Prostate gland (tissue), 2 donors: ENCODE measurements around the gene BACH1. TPM values are rescaled to one million over a fixed set of nuclear protein-coding genes. Genes with fewer than 3 reads are reported as not detected.

Source experiments
- DNase-seq: peaks from one replicate; pipeline ENCODE4 v3.0.0-alpha.2; 2019; ENCODE audit warnings: low spot score
- H3K27ac ChIP-seq, 2 donors: fragments of 200-600 bp; sonication (generic); 2 replicates each; pipeline ENCODE4 v1.5.1; 2017 to 2019
- H3K27me3 ChIP-seq: fragments of 200-600 bp; sonication (generic); replicated peaks from 2 replicates; pipeline ENCODE4 v1.5.1; 2019; ENCODE audit not compliant: insufficient read depth
- H3K36me3 ChIP-seq, 2 donors: fragments of 200-600 bp; sonication (generic); 1 replicate in 1 of 2; 2 replicates in 1 of 2; pipeline versions ENCODE4 v1.5.1 to v1.8.1; 2017 to 2019
- H3K4me1 ChIP-seq: fragments of 200-600 bp; sonication (generic); replicated peaks from 2 replicates; pipeline ENCODE4 v1.5.1; 2019
- H3K4me3 ChIP-seq, 2 donors: fragments of 200-600 bp; sonication (generic); 2 replicates each; pipeline ENCODE4 v1.5.1; 2017 to 2019
- H3K9me3 ChIP-seq: fragments of 200-600 bp; sonication (generic); 2 replicates; pipeline ENCODE4 v1.5.1; 2017
- CTCF ChIP-seq, 4 experiments: fragments of 200-600 bp in 2 of 4; fragments of 450-650 bp in 2 of 4; sonication (generic) in 2 of 4; IDR thresholded peaks; 1 replicate in 3 of 4; 2 replicates in 1 of 4; pipeline ENCODE4 v1.5.1; 2016 to 2019; ENCODE audit warnings: antibody characterized with exemption in 4 of 4, mild to moderate bottlenecking in 2 of 4, moderate library complexity in 2 of 4
- POLR2A ChIP-seq: fragments of 450-650 bp; IDR thresholded peaks from one replicate; pipeline ENCODE4 v1.6.1; 2016; ENCODE audit warnings: antibody characterized with exemption, mild to moderate bottlenecking
- POLR2AphosphoS5 ChIP-seq: sonication (generic); formaldehyde crosslinking; IDR thresholded peaks from one replicate; pipeline ENCODE4 v1.6.1; 2017; ENCODE audit warnings: antibody characterized with exemption
- WGBS: methylation state at CpG from one replicate; pipeline ENCODE4 v1.1.5; 2018; 5-methylcytosine and 5-hydroxymethylcytosine counted together
- intact Hi-C: fragments of 100-400 bp; cut with DNase I; formaldehyde crosslinking; loops from one replicate; pipeline ENCODE4 v1.14.2; 2022
- total RNA-seq, 2 donors: library from RNA; depleted of rRNA; stranded (reverse); fragments of >200 nt; gene quantifications; one replicate each; pipeline ENCODE4 v1.1.0, GENCODE V29; 2016

Gene BACH1
- total RNA-seq, 2 donors from 2014 or later: 42.4 to 46.2 TPM

GRCh38 chr21:29321932-29322928, 23.5 kb downstream of the BACH1 start:
- DNase-seq: no peak
- intact Hi-C loops: no loop called here
- TF ChIP-seq POLR2A: no peak
- TF ChIP-seq POLR2AphosphoS5: no peak
- no peak for TF ChIP-seq CTCF (IDR thresholded peaks at IDR 0.05)
- no peak overlapping the region for H3K4me3 ChIP-seq
- 90% methylated on average over 11 of the region's 11 CpGs for WGBS
- no peaks in the 10 kb centered on the region for H3K27me3 ChIP-seq
- no peaks in the 10 kb centered on the region for H3K9me3 ChIP-seq
- no peaks in the 10 kb centered on the region for H3K4me1 ChIP-seq
- no peak overlapping the region for H3K27ac ChIP-seq
- no peaks in the 10 kb centered on the region for H3K36me3 ChIP-seq

- no peak overlapping the region for H3K27ac ChIP-seq
- H3K27me3 ChIP-seq: no peaks in the 10 kb centered on the region
- no peak for DNase-seq
- 98% methylated on average over 6 of the region's 6 CpGs for WGBS
- no peaks in the 10 kb centered on the region for H3K9me3 ChIP-seq
- no peak overlapping the region for H3K4me3 ChIP-seq
- intact Hi-C loops: no loop called here
- TF ChIP-seq POLR2A: no peak
- no peak for TF ChIP-seq POLR2AphosphoS5
- TF ChIP-seq CTCF (IDR thresholded peaks at IDR 0.05): no peak
- H3K4me1 ChIP-seq: no peaks in the 10 kb centered on the region
- no peaks in the 10 kb centered on the region for H3K36me3 ChIP-seq
Observed at GRCh38 chr21:29323189-29323588, 24.5 kb downstream of the BACH1 start.

GRCh38 chr21:29326914-29327554, 28.3 kb downstream of the BACH1 start:
- H3K36me3 ChIP-seq: no peaks in the 10 kb centered on the region
- H3K27me3 ChIP-seq: no peaks in the 10 kb centered on the region
- H3K27ac ChIP-seq: no peak overlapping the region
- no peaks in the 10 kb centered on the region for H3K4me1 ChIP-seq
- no peak for DNase-seq
- intact Hi-C loops: no loop called here
- WGBS: 85% methylated on average over 10 of the region's 10 CpGs
- TF ChIP-seq POLR2A (no peak), POLR2AphosphoS5 (no peak), CTCF (IDR thresholded peaks at IDR 0.05) (no peak)
- H3K4me3 ChIP-seq: no peak overlapping the region
- no peaks in the 10 kb centered on the region for H3K9me3 ChIP-seq

DNA sequence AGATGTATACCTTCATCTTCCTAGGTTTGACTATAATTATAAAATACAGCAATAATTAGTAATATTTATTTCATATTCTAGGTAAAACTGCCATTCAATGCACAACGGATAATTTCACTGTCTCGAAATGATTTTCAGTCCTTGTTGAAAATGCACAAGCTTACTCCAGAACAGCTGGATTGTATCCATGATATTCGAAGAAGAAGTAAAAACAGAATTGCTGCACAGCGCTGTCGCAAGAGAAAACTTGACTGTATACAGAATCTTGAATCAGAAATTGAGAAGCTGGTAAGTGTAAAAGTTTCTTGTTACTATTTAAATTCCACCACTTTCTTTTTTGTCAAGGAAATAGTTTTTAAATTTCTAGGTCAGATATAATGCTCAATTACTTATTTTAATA, 30.7 kb downstream of the BACH1 start:
- no peaks in the 10 kb centered on the region for H3K9me3 ChIP-seq
- no peaks in the 10 kb centered on the region for H3K36me3 ChIP-seq
- 90% methylated on average over 5 of the region's 5 CpGs for WGBS
- no peak overlapping the region for H3K4me3 ChIP-seq
- H3K27me3 ChIP-seq: no peaks in the 10 kb centered on the region
- TF ChIP-seq CTCF (IDR thresholded peaks at IDR 0.05): no peak
- TF ChIP-seq POLR2A: no peak
- TF ChIP-seq POLR2AphosphoS5: no peak
- intact Hi-C loops: no loop called here
- no peaks in the 10 kb centered on the region for H3K4me1 ChIP-seq
- H3K27ac ChIP-seq: no peak overlapping the region
- no peak for DNase-seq
